Lower leg skin (tissue), 4 donors: ENCODE data around the gene FLAD1. TPM values are rescaled to one million over a fixed set of nuclear protein-coding genes. Genes with fewer than 3 reads are reported as not detected.

ENCODE experiments used
- DNase-seq, 2 donors: peaks; one replicate each; pipeline ENCODE4 v3.0.0-alpha.2; 2019; ENCODE audit warnings: low spot score in 2 of 2
- H3K4me3 ChIP-seq: fragments of 200-600 bp; sonication (generic); 2 replicates; pipeline ENCODE4 v1.5.1; 2017; ENCODE audit warnings: mild to moderate bottlenecking, low read depth; ENCODE audit not compliant: poor library complexity, severe bottlenecking
- POLR2A ChIP-seq, 2 donors: fragments of 450-650 bp; IDR thresholded peaks; one replicate each; pipeline ENCODE4 v1.6.1; 2016 to 2017; ENCODE audit warnings: antibody characterized with exemption in 2 of 2, mild to moderate bottlenecking in 1 of 2, moderate library complexity in 1 of 2
- WGBS, 2 donors: methylation state at CpG; one replicate each; pipeline ENCODE4 v1.1.5; 2018; 5-methylcytosine and 5-hydroxymethylcytosine counted together
- intact Hi-C: fragments of 100-400 bp; cut with DNase I; formaldehyde crosslinking; loops from one replicate; pipeline ENCODE4 v1.15.0; 2023; ENCODE audit warnings: low total_unique reads
- total RNA-seq, 4 donors: library from RNA; depleted of rRNA; stranded (reverse); fragments of >200 nt; gene quantifications; one replicate each; pipeline ENCODE4 v1.1.0, GENCODE V29; 2016
- TF ChIP-seq, protein P1 (sequence below), 3 donors: fragments of 450-650 bp; IDR thresholded peaks; one replicate each; pipeline ENCODE4 v1.5.1; 2016; ENCODE audit warnings: antibody characterized with exemption in 3 of 3, mild to moderate bottlenecking in 3 of 3, moderate library complexity in 2 of 3

Gene FLAD1
- total RNA-seq, 4 donors from 2014 or later = 38.7 to 45.3 (median 41.6) TPM

GRCh38 chr1:155013632-155014031 is 30.5 kb downstream of the FLAD1 start:
- no peak for DNase-seq
- intact Hi-C loops = loop anchor here (10.0 kb wide), 1 partner anchor 49 kb away; the partner anchor contains the start of gene PYGO2
- no peak overlapping the region for H3K4me3 ChIP-seq
- WGBS, 2 donors = 39 to 40% methylated on average over 8 of the region's 8 CpGs
- TF ChIP-seq, protein P1, sequence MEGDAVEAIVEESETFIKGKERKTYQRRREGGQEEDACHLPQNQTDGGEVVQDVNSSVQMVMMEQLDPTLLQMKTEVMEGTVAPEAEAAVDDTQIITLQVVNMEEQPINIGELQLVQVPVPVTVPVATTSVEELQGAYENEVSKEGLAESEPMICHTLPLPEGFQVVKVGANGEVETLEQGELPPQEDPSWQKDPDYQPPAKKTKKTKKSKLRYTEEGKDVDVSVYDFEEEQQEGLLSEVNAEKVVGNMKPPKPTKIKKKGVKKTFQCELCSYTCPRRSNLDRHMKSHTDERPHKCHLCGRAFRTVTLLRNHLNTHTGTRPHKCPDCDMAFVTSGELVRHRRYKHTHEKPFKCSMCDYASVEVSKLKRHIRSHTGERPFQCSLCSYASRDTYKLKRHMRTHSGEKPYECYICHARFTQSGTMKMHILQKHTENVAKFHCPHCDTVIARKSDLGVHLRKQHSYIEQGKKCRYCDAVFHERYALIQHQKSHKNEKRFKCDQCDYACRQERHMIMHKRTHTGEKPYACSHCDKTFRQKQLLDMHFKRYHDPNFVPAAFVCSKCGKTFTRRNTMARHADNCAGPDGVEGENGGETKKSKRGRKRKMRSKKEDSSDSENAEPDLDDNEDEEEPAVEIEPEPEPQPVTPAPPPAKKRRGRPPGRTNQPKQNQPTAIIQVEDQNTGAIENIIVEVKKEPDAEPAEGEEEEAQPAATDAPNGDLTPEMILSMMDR (IDR thresholded peaks at IDR 0.05) = no peak
- TF ChIP-seq POLR2A (IDR thresholded peaks at IDR 0.05) = no peak

DNA sequence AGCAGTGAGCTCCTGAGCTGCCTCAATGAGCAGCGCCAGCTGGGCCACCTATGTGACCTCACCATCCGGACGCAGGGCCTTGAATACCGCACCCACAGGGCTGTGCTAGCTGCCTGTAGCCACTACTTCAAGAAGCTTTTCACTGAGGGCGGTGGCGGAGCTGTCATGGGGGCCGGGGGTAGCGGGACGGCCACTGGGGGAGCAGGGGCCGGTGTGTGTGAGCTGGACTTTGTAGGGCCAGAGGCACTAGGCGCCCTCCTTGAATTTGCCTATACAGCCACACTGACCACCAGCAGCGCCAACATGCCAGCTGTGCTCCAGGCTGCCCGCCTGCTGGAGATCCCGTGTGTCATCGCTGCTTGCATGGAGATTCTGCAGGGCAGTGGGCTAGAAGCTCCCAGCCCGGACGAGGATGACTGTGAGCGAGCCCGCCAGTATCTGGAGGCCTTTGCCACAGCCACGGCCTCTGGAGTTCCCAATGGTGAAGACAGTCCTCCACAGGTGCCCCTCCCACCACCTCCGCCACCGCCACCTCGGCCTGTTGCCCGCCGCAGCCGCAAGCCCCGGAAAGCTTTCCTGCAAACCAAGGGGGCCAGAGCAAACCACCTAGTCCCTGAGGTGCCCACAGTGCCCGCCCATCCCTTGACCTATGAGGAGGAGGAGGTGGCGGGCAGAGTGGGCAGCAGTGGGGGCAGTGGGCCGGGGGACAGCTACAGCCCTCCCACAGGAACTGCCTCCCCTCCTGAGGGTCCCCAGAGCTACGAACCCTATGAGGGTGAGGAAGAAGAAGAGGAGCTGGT is 31.8 kb downstream of the FLAD1 start:
- no peak for TF ChIP-seq POLR2A (IDR thresholded peaks at IDR 0.05)
- TF ChIP-seq, protein P1 (IDR thresholded peaks at IDR 0.05) = no peak
- peak in 1 of 2 donors; percentile 86 for DNase-seq
- H3K4me3 ChIP-seq = no peak overlapping the region
- intact Hi-C loops = loop anchor here (10.0 kb wide), 1 partner anchor 50 kb away; the partner anchor contains the start of gene PYGO2
- WGBS, 2 donors = 81 to 87% methylated on average over 26 to 30 of the region's 31 CpGs

DNA sequence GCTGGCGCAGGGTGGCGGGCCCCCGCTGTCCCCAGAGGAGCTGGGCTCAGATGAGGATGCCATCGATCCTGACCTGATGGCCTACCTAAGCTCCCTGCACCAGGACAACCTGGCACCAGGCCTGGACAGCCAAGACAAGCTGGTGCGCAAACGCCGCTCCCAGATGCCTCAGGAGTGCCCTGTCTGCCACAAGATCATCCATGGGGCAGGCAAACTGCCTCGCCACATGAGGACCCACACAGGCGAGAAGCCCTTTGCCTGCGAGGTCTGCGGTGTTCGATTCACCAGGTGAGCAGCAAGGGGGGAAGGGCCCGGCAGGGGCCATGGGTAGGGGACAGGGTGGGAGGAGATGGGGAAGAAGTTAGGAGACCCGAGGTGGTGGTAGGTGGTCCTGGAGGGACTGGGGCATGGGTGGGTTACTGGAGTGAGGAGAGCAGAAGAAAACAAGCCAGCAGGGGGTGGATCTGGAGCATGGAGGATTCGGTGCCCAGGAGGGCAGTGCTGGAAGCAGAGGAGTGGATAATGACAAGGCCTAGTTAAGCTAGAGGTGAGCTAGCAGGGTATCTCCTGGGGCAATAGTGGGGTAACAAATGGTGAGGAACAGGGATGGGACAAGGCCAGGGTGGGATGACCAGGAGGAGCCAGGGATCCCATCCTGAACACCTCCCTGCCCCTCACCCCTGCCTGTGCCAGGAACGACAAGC is 32.5 kb downstream of the FLAD1 start:
- WGBS, 2 donors = 50 to 56% methylated on average over 9 to 14 of the region's 16 CpGs
- peak in 1 of 2 donors; percentile 87 for DNase-seq
- H3K4me3 ChIP-seq = no peak overlapping the region
- TF ChIP-seq, protein P1 (IDR thresholded peaks at IDR 0.05) = no peak
- no peak for TF ChIP-seq POLR2A (IDR thresholded peaks at IDR 0.05)
- intact Hi-C loops = loop anchor here (10.0 kb wide), 1 partner anchor 51 kb away; the partner anchor contains the start of gene PYGO2

DNA sequence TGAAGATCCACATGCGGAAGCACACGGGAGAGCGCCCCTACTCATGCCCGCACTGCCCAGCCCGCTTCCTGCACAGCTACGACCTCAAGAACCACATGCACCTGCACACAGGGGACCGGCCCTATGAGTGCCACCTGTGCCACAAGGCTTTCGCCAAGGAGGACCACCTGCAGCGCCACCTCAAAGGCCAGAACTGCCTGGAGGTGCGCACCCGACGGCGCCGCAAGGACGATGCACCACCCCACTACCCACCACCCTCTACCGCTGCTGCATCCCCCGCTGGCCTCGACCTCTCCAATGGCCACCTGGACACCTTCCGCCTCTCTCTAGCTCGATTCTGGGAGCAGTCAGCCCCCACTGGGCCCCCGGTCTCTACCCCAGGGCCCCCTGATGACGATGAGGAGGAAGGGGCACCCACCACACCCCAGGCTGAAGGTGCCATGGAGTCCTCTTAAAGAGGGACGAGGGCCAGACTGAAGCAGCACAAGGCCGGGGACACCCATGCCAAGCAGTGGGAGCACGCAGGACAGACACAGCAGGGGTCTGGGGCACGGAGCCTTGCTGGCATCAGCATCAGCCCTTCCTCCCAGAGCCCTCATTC is 33.2 kb downstream of the FLAD1 start:
- H3K4me3 ChIP-seq = no peak overlapping the region
- 53 to 67% methylated on average over 21 to 26 of the region's 26 CpGs for WGBS, 2 donors
- intact Hi-C loops = loop anchor here (10.0 kb wide), 1 partner anchor 52 kb away; the partner anchor contains the start of gene PYGO2
- TF ChIP-seq POLR2A (IDR thresholded peaks at IDR 0.05) = no peak
- TF ChIP-seq, protein P1 (IDR thresholded peaks at IDR 0.05) = no peak
- DNase-seq = peak in 1 of 2 donors; percentile 87

DNA sequence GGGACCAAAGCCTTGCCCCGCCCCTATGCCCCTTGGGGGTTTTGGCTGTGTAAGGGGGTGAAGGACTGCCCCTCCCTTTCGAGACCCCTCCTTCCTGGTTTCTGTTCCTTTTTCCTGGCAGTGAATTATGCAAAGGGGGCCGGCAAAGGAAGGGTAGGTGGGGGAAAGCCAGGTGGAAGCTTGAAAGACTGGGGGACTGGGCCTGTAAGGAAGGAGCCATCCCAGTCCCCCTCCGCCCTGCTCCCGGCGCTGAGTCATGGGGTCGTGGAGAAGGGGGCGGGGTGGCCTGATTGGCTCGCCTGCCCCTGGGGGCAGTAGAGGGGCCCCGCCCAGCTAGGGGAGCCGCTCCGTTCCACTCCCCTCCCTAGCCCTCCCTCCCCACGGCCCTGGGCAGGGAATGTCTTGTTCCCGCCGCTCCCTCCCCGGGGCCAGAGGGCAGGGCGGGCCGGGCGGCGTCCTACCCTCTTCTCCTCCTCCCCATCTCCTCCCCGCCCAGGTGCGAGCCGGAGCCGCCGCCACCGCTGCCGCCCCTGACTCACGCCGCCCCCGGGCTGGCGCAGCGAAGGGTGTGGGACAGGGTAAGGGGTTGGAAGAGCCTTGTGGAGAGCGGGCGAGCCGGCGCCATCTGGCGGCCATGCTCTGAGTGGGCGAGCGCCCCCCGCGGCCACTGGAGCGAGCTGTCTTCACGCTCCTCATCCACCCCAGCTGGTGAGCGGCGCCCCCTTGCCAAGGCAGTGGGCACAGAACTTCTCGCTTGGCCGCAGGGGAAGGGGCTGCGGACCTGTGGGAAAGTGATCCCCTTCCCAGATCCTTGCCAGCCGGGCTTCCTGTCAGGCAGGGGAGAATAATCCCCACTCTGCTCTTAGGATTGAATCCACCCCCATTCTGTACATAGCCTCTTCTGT is 34.1 kb downstream of the FLAD1 start:
- DNase-seq = peak; percentile 89 to 98
- TF ChIP-seq POLR2A (IDR thresholded peaks at IDR 0.05) = no peak
- TF ChIP-seq, protein P1 (IDR thresholded peaks at IDR 0.05) = peak in 1 of 3 donors; percentile 98
- no peak overlapping the region for H3K4me3 ChIP-seq
- intact Hi-C loops = loop anchor here (10.0 kb wide), 1 partner anchor 52 kb away; the partner anchor contains the start of gene PYGO2
- 2 to 3% methylated on average over 23 to 47 of the region's 49 CpGs for WGBS, 2 donors
